ENCODE measurements around the gene FHL1. TPM values are rescaled to one million over a fixed set of nuclear protein-coding genes. Genes with fewer than 3 reads are reported as not detected.

The FHL1 gene
- polyA plus RNA-seq, 1 of the 3 experiments (the other 2 are of a cell fraction), result 57.8 TPM

DNA sequence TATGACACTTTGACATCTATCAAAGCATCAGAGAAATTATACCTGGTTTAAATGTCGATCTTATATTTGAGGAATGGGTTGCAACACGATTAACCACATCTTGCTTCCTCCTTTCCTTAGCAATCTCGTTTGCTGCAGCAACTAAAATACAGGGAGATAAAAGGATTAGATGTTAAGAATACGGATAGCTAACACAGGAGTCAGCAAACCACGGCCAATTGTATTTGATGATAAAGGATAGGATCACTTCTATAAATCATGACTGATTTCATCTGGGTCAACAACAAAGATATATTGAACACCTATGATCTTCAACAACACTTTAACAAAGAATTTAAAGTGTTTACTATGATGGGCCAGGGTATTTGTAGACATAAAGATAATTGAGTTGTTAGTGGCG is 98.9 kb downstream of the FHL1 start:
- Histone ChIP-seq H3K4me1 (ENCODE audit: control insufficient read depth in 1 of 2, insufficient read depth in 2 of 2, low read depth in 1 of 2, low read length in 1 of 2) (no peaks in the 10 kb centered on the region; a peak in 1 of 4 replicates), H3K27me3 (ENCODE audit: insufficient read depth) (no peaks in the 10 kb centered on the region), H3K4me3 (ENCODE audit: low read depth in 2 of 2, low read length in 1 of 2) (no peak overlapping the region), H3K9ac (no peak overlapping the region), H4K20me1 (ENCODE audit: insufficient read depth) (no peaks in the 10 kb centered on the region), H3F3A (replicated peaks; ENCODE audit: insufficient read depth) (no peaks in the 10 kb centered on the region), H3K79me2 (ENCODE audit: insufficient read depth) (peaks cover 15% of the 10 kb centered on the region), H3K27ac (ENCODE audit: low read depth in 2 of 2, low read length in 1 of 2) (no peak overlapping the region), H3K36me3 (replicated peaks in 1 of 2; ENCODE audit: control insufficient read depth in 1 of 2, insufficient read depth in 2 of 2, low read length in 1 of 2) (peaks cover 10 to 21% of the 10 kb centered on the region in 2 experiments), H3K4me2 (no peak overlapping the region), H3K9me2 (no peaks in the 10 kb centered on the region), H3K9me3 (no peaks in the 10 kb centered on the region), H2AFZ (ENCODE audit: low read depth) (no peak overlapping the region)
- 35% methylated on average over 6 of the region's 6 CpGs for WGBS (ENCODE audit: low lambda C conversion rate)
- TF ChIP-seq MEF2A (IDR thresholded peaks at IDR 0.05; ENCODE audit: borderline replicate concordance, low read depth), result no peak
- no peak for TF ChIP-seq JUND (IDR thresholded peaks at IDR 0.05)
- DNase-seq, result no peak
- CTCF ChIA-PET, result interaction anchor here (1.0 kb wide), 1 partner anchor 75 kb away, joined by 3 read pairs; no protein-coding TSS in a partner anchor
- POLR2A ChIA-PET, result no interaction called here

DNA sequence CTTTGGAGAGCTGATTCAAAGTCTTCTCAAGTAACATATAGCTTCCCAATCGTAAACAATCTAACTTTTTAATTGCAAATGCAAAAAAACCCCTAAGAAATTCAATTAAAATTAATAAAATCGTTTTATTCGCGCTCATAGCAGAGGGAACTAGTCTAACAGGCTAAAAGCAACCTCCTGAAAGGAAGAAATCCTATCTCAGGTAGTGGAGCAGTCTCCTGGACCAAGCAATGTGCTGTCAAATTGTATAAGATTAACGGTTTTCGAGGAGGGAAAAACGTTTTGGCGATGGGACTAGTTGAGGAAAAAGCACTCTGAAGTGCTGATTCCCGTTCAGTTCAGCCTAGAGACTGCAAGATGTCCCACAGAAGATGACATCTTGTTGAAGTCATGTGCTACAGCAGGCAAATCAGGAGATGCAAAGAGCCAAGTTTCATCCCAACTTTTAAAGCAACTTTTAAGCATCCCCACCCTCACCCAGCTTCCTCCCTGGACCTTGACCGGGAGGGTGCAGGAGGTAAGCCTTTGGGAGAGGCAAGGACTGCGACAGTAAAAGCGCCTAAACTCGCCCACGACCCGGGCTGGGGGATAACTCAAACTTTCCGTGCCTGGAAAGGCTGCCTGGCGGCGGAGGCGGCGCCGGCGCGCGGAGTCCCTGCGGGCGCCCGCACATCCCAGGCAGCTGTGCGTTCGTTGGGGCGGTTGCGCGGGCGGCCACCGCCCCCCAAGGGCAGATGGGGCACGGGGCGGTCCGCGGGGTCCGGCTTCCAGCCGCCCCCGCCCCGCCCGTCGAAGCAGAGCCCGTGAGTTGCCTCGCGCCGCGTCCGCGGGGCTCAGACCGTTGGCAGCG is 103.1 kb downstream of the FHL1 start:
- no peak for TF ChIP-seq FOSL2 (IDR thresholded peaks at IDR 0.05; ENCODE audit: borderline replicate concordance, low read depth)
- TF ChIP-seq, protein P1, sequence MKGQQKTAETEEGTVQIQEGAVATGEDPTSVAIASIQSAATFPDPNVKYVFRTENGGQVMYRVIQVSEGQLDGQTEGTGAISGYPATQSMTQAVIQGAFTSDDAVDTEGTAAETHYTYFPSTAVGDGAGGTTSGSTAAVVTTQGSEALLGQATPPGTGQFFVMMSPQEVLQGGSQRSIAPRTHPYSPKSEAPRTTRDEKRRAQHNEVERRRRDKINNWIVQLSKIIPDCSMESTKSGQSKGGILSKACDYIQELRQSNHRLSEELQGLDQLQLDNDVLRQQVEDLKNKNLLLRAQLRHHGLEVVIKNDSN (IDR thresholded peaks at IDR 0.05; ENCODE audit: borderline replicate concordance, low read depth), result 0 out of 2 replicates have a peak, but pooled peaks have one; percentile 8
- no peaks in the 10 kb centered on the region for H3K27me3 ChIP-seq (ENCODE audit: insufficient read depth)
- H3K4me3 ChIP-seq (ENCODE audit: low read depth in 2 of 2, low read length in 1 of 2), result peak overlapping the region; percentile 65 to 73
- H3K9ac ChIP-seq, result peak overlapping the region; percentile 76
- H4K20me1 ChIP-seq (ENCODE audit: insufficient read depth), result no peaks in the 10 kb centered on the region
- H2AFZ ChIP-seq (ENCODE audit: low read depth), result no peak overlapping the region; the same call in 1 of the 2 replicates
- ChIA-PET CTCF (interaction anchor here (0.8 to 1.1 kb wide), 3 partner anchors 9 to 222 kb away, joined by 3 to 4 read pairs (median 3); no protein-coding TSS in a partner anchor), POLR2A (no interaction called here)
- no peak for DNase-seq
- H3K4me1 ChIP-seq (ENCODE audit: control insufficient read depth in 1 of 2, insufficient read depth in 2 of 2, low read depth in 1 of 2, low read length in 1 of 2), result no peaks in the 10 kb centered on the region; a peak in 2 of 4 replicates
- no peaks in the 10 kb centered on the region for H3F3A ChIP-seq (replicated peaks; ENCODE audit: insufficient read depth)
- 8% methylated on average over 20 of the region's 53 CpGs for WGBS (ENCODE audit: low lambda C conversion rate)
- H3K4me2 ChIP-seq, result peak overlapping the region; percentile 68
- peaks cover 0 to 2% of the 10 kb centered on the region in 2 experiments for H3K36me3 ChIP-seq (replicated peaks in 1 of 2; ENCODE audit: control insufficient read depth in 1 of 2, insufficient read depth in 2 of 2, low read length in 1 of 2)
- H3K27ac ChIP-seq (ENCODE audit: low read depth in 2 of 2, low read length in 1 of 2), result peak overlapping the region in 1 of 2 experiments; percentile 38; a peak in 1 of 4 replicates
- no peaks in the 10 kb centered on the region for H3K9me3 ChIP-seq
- peaks cover 15% of the 10 kb centered on the region for H3K79me2 ChIP-seq (ENCODE audit: insufficient read depth)
- no peaks in the 10 kb centered on the region for H3K9me2 ChIP-seq

DNA sequence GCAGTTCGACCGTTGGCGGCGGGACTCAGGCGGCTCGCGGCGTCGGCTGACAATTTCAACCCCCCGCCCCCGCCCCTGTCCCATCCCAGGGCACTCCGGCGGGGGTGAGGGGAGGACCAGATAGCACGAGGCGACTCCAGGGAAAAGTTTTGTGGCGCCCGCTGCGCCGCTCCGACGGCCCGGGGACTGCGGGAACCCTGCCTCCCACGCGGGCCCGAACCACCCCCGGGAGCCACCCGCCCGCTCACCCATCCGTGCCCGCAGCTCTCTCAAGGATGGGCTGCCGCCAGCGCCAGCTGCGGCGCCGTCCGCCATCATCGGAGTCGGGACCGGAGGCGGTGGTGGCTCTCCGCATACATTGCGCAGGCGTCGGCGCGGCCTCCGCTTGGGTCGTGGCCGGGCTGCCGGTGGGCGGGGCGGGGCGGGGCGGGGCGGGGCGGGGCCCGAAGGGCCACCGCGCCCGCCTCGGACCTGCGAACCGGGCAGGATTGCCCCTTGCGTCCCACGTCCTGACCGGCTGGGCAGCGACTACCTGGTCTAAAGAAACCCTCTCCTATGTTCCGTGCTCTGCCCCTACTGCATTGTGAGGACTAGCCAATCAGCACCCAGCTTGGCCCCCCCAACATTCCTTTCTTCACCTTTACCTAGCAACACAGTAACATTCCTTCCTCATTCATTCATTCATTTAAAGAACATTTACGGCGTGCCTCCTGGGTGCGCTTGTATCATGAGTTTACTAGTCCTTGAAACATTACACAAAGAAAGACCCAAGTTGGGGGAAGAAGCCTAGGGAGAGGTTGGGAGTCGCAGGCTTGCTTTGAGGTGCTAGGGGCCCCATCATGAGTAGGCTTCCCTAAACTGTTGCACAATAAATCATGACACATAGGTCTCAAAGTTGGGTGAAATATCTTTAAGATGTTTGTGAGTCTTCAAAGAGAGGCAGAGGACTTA is 104.0 kb downstream of the FHL1 start, which contains the start of gene MAP7D3:
MAP7D3 (minus strand) TSS at position 360 of the 951 bp plus-strand sequence; CDS start at position 318, 42 bp downstream.
- no peaks in the 10 kb centered on the region for H3K36me3 ChIP-seq (replicated peaks in 1 of 2; ENCODE audit: control insufficient read depth in 1 of 2, insufficient read depth in 2 of 2, low read length in 1 of 2)
- H3K4me1 ChIP-seq (ENCODE audit: control insufficient read depth in 1 of 2, insufficient read depth in 2 of 2, low read depth in 1 of 2, low read length in 1 of 2), result no peaks in the 10 kb centered on the region; a peak in 2 of 4 replicates
- DNase-seq, result peak; percentile 91
- no peaks in the 10 kb centered on the region; the same call in 1 of the 2 replicates for H3K27me3 ChIP-seq (ENCODE audit: insufficient read depth)
- H4K20me1 ChIP-seq (ENCODE audit: insufficient read depth), result no peaks in the 10 kb centered on the region
- H3K9ac ChIP-seq, result peak within 1 kb of the TSS; percentile 76
- WGBS (ENCODE audit: low lambda C conversion rate), result 12% methylated on average over 25 of the region's 73 CpGs
- H3F3A ChIP-seq (replicated peaks; ENCODE audit: insufficient read depth), result no peaks in the 10 kb centered on the region
- no peaks in the 10 kb centered on the region for H3K9me3 ChIP-seq
- peaks cover 15% of the 10 kb centered on the region for H3K79me2 ChIP-seq (ENCODE audit: insufficient read depth)
- POLR2A ChIA-PET, result interaction anchor here (0.6 kb wide), 1 partner anchor 236 kb away, joined by 3 read pairs; no protein-coding TSS in a partner anchor
- H2AFZ ChIP-seq (ENCODE audit: low read depth), result peak within 1 kb of the TSS; percentile 84
- CTCF ChIA-PET, result interaction anchor here (0.8 to 1.0 kb wide), 2 partner anchors 17 to 223 kb away, joined by 3 to 4 read pairs; no protein-coding TSS in a partner anchor
- peak within 1 kb of the TSS in 1 of 2 experiments; percentile 38; a peak in 2 of 4 replicates for H3K27ac ChIP-seq (ENCODE audit: low read depth in 2 of 2, low read length in 1 of 2)
- H3K4me3 ChIP-seq (ENCODE audit: low read depth in 2 of 2, low read length in 1 of 2), result peak within 1 kb of the TSS; percentile 65 to 73
- peak within 1 kb of the TSS; percentile 68 for H3K4me2 ChIP-seq
- no peaks in the 10 kb centered on the region for H3K9me2 ChIP-seq
- TF ChIP-seq, protein P2, sequence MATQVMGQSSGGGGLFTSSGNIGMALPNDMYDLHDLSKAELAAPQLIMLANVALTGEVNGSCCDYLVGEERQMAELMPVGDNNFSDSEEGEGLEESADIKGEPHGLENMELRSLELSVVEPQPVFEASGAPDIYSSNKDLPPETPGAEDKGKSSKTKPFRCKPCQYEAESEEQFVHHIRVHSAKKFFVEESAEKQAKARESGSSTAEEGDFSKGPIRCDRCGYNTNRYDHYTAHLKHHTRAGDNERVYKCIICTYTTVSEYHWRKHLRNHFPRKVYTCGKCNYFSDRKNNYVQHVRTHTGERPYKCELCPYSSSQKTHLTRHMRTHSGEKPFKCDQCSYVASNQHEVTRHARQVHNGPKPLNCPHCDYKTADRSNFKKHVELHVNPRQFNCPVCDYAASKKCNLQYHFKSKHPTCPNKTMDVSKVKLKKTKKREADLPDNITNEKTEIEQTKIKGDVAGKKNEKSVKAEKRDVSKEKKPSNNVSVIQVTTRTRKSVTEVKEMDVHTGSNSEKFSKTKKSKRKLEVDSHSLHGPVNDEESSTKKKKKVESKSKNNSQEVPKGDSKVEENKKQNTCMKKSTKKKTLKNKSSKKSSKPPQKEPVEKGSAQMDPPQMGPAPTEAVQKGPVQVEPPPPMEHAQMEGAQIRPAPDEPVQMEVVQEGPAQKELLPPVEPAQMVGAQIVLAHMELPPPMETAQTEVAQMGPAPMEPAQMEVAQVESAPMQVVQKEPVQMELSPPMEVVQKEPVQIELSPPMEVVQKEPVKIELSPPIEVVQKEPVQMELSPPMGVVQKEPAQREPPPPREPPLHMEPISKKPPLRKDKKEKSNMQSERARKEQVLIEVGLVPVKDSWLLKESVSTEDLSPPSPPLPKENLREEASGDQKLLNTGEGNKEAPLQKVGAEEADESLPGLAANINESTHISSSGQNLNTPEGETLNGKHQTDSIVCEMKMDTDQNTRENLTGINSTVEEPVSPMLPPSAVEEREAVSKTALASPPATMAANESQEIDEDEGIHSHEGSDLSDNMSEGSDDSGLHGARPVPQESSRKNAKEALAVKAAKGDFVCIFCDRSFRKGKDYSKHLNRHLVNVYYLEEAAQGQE (IDR thresholded peaks at IDR 0.05; ENCODE audit: low read depth, low read length), result no peak
- TF ChIP-seq, protein P1 (IDR thresholded peaks at IDR 0.05; ENCODE audit: borderline replicate concordance, low read depth), result no peak
- TF ChIP-seq FOSL2 (IDR thresholded peaks at IDR 0.05; ENCODE audit: borderline replicate concordance, low read depth) (no peak), EZH2phosphoT487 (IDR thresholded peaks at IDR 0.05; ENCODE audit: borderline replicate concordance, low read depth) (no peak)
- TF ChIP-seq, protein P3, sequence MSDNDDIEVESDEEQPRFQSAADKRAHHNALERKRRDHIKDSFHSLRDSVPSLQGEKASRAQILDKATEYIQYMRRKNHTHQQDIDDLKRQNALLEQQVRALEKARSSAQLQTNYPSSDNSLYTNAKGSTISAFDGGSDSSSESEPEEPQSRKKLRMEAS (IDR thresholded peaks at IDR 0.05; ENCODE audit: low read depth), result 0 out of 2 replicates have a peak, but pooled peaks have one; percentile 15
